OCI-LY7 (cell line): Measurements from ENCODE around the gene CGNL1. TPM values are rescaled to one million over a fixed set of nuclear protein-coding genes. Genes with fewer than 3 reads are reported as not detected.

Source experiments
- BruUV-seq: library from RNA; stranded (reverse); fragments of 400-500 nt; replicated peaks from 2 replicates; lab custom pipeline; 2021; lab: Mats Ljungman, UMichigan
- CTCF ChIA-PET: fragments of 300-600 bp; sonication (Branson Sonifier 250); formaldehyde crosslinking; loops from one replicate; lab custom pipeline; 2022; ENCODE audit warnings: antibody characterized with exemption; ENCODE audit not compliant: unreplicated experiment; lab: Charles Lee
- POLR2A ChIA-PET: fragments of 300-600 bp; sonication (Branson Sonifier 250); formaldehyde crosslinking; loops from one replicate; lab custom pipeline; 2022; ENCODE audit warnings: antibody characterized with exemption; lab: Charles Lee
- DNase-seq: peaks from one replicate; pipeline ENCODE4 v3.0.0-alpha.2; 2015; ENCODE audit warnings: low spot score
- H2AFZ ChIP-seq: fragments of 200-600 bp; sonication (generic), shearing (Covaris generic); 2 replicates; pipeline ENCODE4 v1.6.1; 2014; ENCODE audit warnings: mild to moderate bottlenecking, antibody characterized with exemption, low read length, moderate library complexity
- H3K27ac ChIP-seq: fragments of 200-600 bp; sonication (generic); 2 replicates; pipeline ENCODE4 v1.5.1; 2014; ENCODE audit warnings: mixed run types, low read depth, mild to moderate bottlenecking, moderate library complexity, low read length, inconsistent platforms; ENCODE audit not compliant: poor library complexity, severe bottlenecking
- H3K36me3 ChIP-seq: fragments of 200-600 bp; sonication (generic); 2 replicates; pipeline ENCODE4 v1.6.1; 2014; ENCODE audit warnings: mild to moderate bottlenecking, antibody characterized with exemption, low read length, moderate library complexity, mixed read lengths; ENCODE audit not compliant: insufficient read depth
- H3K4me1 ChIP-seq: fragments of 200-600 bp; sonication (generic); 2 replicates; pipeline ENCODE4 v1.5.1; 2014; ENCODE audit warnings: mild to moderate bottlenecking, low read length; ENCODE audit not compliant: insufficient read depth, poor library complexity, severe bottlenecking
- H3K4me2 ChIP-seq: fragments of 200-600 bp; sonication (generic); 2 replicates; pipeline ENCODE4 v1.6.1; 2014; ENCODE audit warnings: mild to moderate bottlenecking, low read length
- H3K4me3 ChIP-seq: fragments of 200-600 bp; sonication (generic); 2 replicates; pipeline ENCODE4 v1.5.1; 2014; ENCODE audit warnings: mild to moderate bottlenecking, low read depth, low read length; ENCODE audit not compliant: poor library complexity, severe bottlenecking
- H3K79me2 ChIP-seq: fragments of 200-600 bp; sonication (generic); 2 replicates; pipeline ENCODE4 v1.6.1; 2016; ENCODE audit warnings: low read depth, mild to moderate bottlenecking, low read length, moderate library complexity, mixed read lengths; ENCODE audit not compliant: insufficient read depth
- H3K9me2 ChIP-seq: fragments of 200-600 bp; sonication (generic); 2 replicates; pipeline ENCODE4 v1.6.1; 2016; ENCODE audit warnings: mild to moderate bottlenecking, low read length, mixed read lengths; ENCODE audit not compliant: insufficient read depth
- H3K9me3 ChIP-seq: fragments of 200-600 bp; sonication (generic); 2 replicates; pipeline ENCODE4 v1.6.1; 2014; ENCODE audit warnings: mild to moderate bottlenecking, mixed run types, low read length, mixed read lengths
- H4K20me1 ChIP-seq: fragments of 200-600 bp; sonication (generic); 2 replicates; pipeline ENCODE4 v1.6.1; 2014; ENCODE audit warnings: mild to moderate bottlenecking, antibody characterized with exemption, low read length, moderate library complexity, mixed read lengths; ENCODE audit not compliant: insufficient read depth
- CTCF ChIP-seq: fragments of 200-600 bp; sonication (generic); conservative IDR thresholded peaks from 2 replicates; pipeline ENCODE4 v1.5.1; 2014; ENCODE audit warnings: mild to moderate bottlenecking, antibody characterized with exemption, low read length, moderate library complexity, mixed read lengths
- EZH2phosphoT487 ChIP-seq: fragments of 200-600 bp; sonication (generic); IDR thresholded peaks from 2 replicates; pipeline ENCODE4 v1.6.1; 2018; ENCODE audit warnings: low read depth, borderline replicate concordance, mild to moderate bottlenecking, mixed run types, antibody characterized with exemption, low read length, moderate library complexity, mixed read lengths
- intact Hi-C: fragments of 100-400 bp; cut with micrococcal nuclease; formaldehyde crosslinking; loops from one replicate; pipeline ENCODE4 v1.10.0; 2022; ENCODE audit not compliant: unreplicated experiment
- total RNA-seq, 2 experiments: library from RNA; depleted of rRNA in 1 of 2; stranded (reverse); fragments of >200 nt in 1 of 2; shearing (Covaris generic) in 1 of 2; gene quantifications; 2 replicates each; pipeline ENCODE4 v1.2.3, GENCODE V29; 2014 to 2022

The CGNL1 gene
- total RNA-seq, 2 experiments from 2014 or later = 0.04 TPM; not detected in 1

GRCh38 chr15:57391537-57391936, 15.2 kb downstream of the CGNL1 start:
- BruUV-seq = no TSS peak
- no peak overlapping the region for H3K4me3 ChIP-seq
- no peaks in the 10 kb centered on the region for H3K4me1 ChIP-seq
- no peak for DNase-seq
- no peak overlapping the region for H2AFZ ChIP-seq
- CTCF ChIA-PET = no interaction called here
- no peaks in the 10 kb centered on the region for H3K9me3 ChIP-seq
- TF ChIP-seq EZH2phosphoT487 (no peak), CTCF (no peak)
- no peak overlapping the region for H3K4me2 ChIP-seq
- no peaks in the 10 kb centered on the region for H3K79me2 ChIP-seq
- no peak overlapping the region for H3K27ac ChIP-seq
- POLR2A ChIA-PET = no interaction called here
- no peaks in the 10 kb centered on the region for H3K36me3 ChIP-seq
- intact Hi-C loops = no loop called here
- H3K9me2 ChIP-seq = no peaks in the 10 kb centered on the region
- H4K20me1 ChIP-seq = no peaks in the 10 kb centered on the region

GRCh38 chr15:57393061-57393460, 16.8 kb downstream of the CGNL1 start:
- DNase-seq = no peak
- Histone ChIP-seq H3K79me2 (no peaks in the 10 kb centered on the region), H2AFZ (no peak overlapping the region), H4K20me1 (no peaks in the 10 kb centered on the region), H3K27ac (no peak overlapping the region), H3K4me3 (no peak overlapping the region), H3K9me2 (no peaks in the 10 kb centered on the region), H3K36me3 (no peaks in the 10 kb centered on the region), H3K9me3 (no peaks in the 10 kb centered on the region), H3K4me1 (no peaks in the 10 kb centered on the region), H3K4me2 (no peak overlapping the region)
- no TSS peak for BruUV-seq
- intact Hi-C loops = no loop called here
- CTCF ChIA-PET = no interaction called here
- no peak for TF ChIP-seq CTCF
- no peak for TF ChIP-seq EZH2phosphoT487
- POLR2A ChIA-PET = no interaction called here

GRCh38 chr15:57395292-57395691, 19.0 kb downstream of the CGNL1 start:
- Histone ChIP-seq H3K4me2 (no peak overlapping the region), H3K27ac (no peak overlapping the region), H3K79me2 (no peaks in the 10 kb centered on the region), H3K9me3 (no peaks in the 10 kb centered on the region), H3K9me2 (no peaks in the 10 kb centered on the region), H3K36me3 (no peaks in the 10 kb centered on the region), H3K4me1 (no peaks in the 10 kb centered on the region), H2AFZ (no peak overlapping the region), H3K4me3 (no peak overlapping the region), H4K20me1 (no peaks in the 10 kb centered on the region)
- DNase-seq = no peak
- BruUV-seq = no TSS peak
- ChIA-PET POLR2A (interaction anchor here (0.7 kb wide), 1 partner anchor 26 kb away, joined by 9 read pairs; no protein-coding TSS in a partner anchor), CTCF (no interaction called here)
- intact Hi-C loops = no loop called here
- TF ChIP-seq EZH2phosphoT487 (no peak), CTCF (no peak)
